ENCODE data around the gene NBEAL2. TPM values are rescaled to one million over a fixed set of nuclear protein-coding genes. Genes with fewer than 3 reads are reported as not detected.

Gene NBEAL2
- total RNA-seq, 2 donors from 2014 or later, result 25.8 to 53.5 TPM

GRCh38 chr3:46979958-46980497 is 562 bp downstream of the NBEAL2 start:
- Histone ChIP-seq H3K4me3 (peak overlapping the region; percentile 50 to 56), H3K9me3 (no peaks in the 10 kb centered on the region), H3K27ac (peak overlapping the region; percentile 70 to 90), H3K27me3 (replicated peaks; ENCODE audit: insufficient read depth) (no peaks in the 10 kb centered on the region), H3K4me1 (replicated peaks) (peaks cover 13% of the 10 kb centered on the region), H3K36me3 (no peaks in the 10 kb centered on the region)
- TF ChIP-seq POLR2A (IDR thresholded peaks at IDR 0.05) (no peak), POLR2AphosphoS5 (IDR thresholded peaks at IDR 0.05) (no peak)
- TF ChIP-seq, protein P1, sequence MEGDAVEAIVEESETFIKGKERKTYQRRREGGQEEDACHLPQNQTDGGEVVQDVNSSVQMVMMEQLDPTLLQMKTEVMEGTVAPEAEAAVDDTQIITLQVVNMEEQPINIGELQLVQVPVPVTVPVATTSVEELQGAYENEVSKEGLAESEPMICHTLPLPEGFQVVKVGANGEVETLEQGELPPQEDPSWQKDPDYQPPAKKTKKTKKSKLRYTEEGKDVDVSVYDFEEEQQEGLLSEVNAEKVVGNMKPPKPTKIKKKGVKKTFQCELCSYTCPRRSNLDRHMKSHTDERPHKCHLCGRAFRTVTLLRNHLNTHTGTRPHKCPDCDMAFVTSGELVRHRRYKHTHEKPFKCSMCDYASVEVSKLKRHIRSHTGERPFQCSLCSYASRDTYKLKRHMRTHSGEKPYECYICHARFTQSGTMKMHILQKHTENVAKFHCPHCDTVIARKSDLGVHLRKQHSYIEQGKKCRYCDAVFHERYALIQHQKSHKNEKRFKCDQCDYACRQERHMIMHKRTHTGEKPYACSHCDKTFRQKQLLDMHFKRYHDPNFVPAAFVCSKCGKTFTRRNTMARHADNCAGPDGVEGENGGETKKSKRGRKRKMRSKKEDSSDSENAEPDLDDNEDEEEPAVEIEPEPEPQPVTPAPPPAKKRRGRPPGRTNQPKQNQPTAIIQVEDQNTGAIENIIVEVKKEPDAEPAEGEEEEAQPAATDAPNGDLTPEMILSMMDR (IDR thresholded peaks at IDR 0.05), result no peak
- intact Hi-C loops (cut with DNase I), result loop anchor here (5.0 kb wide), 2 partner anchors 48 to 182 kb away; partner anchors contain the start of gene SETD2
- 0% methylated on average over 14 of the region's 40 CpGs for WGBS
- no peak for DNase-seq (ENCODE audit: low spot score)

DNA sequence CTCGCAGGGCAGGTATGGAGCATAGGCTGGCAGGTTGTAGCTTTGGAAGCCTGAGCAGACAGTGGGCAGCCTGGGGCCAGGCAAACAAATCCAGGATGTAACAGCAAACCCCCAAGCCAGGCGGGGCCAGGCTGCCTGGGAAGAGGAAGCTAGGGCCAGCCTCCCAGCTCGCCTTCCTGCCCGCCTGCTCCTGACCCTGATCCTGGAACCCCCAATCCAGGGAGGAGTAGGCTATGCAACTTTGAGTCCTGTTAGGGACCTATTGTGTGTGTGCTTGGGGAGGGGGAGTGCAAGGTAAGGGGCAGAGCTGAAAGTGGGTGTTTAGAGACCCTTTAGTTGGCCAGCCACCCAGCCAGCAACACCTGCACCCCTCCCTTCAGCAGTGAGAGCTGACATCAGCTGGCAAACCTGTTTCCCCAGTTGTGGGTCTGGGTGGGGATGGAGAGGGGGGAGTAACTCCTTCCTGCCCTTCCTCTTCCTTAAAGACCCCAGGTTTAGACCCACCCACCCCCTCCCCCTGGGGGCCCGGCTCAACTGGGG is 2.5 kb downstream of the NBEAL2 start:
- H3K9me3 ChIP-seq, result no peaks in the 10 kb centered on the region
- WGBS, result 35% methylated on average over 5 of the region's 5 CpGs
- H3K27ac ChIP-seq, result peak overlapping the region; percentile 70 to 90
- peak; percentile 73 for DNase-seq (ENCODE audit: low spot score)
- peaks cover 13% of the 10 kb centered on the region for H3K4me1 ChIP-seq (replicated peaks)
- no peaks in the 10 kb centered on the region for H3K36me3 ChIP-seq
- peak overlapping the region in 1 of 2 donors; percentile 22 for H3K4me3 ChIP-seq
- peak; percentile 65 for TF ChIP-seq POLR2AphosphoS5 (IDR thresholded peaks at IDR 0.05)
- TF ChIP-seq POLR2A (IDR thresholded peaks at IDR 0.05), result peak; percentile 53
- TF ChIP-seq, protein P1 (IDR thresholded peaks at IDR 0.05), result no peak
- intact Hi-C loops (cut with DNase I), result no loop called here
- H3K27me3 ChIP-seq (replicated peaks; ENCODE audit: insufficient read depth), result no peaks in the 10 kb centered on the region

DNA sequence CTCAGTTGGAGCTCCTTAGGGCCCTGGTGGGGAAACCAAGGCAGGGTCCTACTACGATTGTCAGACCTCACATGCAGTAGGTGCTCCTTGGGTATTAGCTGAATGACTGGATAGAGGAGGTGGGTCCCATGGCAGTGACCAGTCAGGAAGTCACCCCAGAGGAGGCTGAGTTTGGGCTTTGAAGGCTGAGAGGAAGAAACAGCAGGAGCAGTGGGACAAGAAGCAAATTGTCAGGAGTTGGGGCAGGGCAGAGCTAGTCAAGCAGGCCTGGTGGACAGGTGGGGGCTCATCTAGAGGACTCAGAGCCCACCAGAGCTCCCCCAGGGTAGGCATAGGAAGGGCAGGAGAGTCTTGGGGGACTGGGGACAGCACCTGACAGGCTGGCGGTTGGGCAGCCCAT is 3.1 kb downstream of the NBEAL2 start:
- 43% methylated on average over 2 of the region's 2 CpGs for WGBS
- Histone ChIP-seq H3K4me3 (no peak overlapping the region), H3K4me1 (replicated peaks) (peaks cover 13% of the 10 kb centered on the region), H3K9me3 (no peaks in the 10 kb centered on the region), H3K27ac (peak overlapping the region; percentile 70 to 90), H3K36me3 (no peaks in the 10 kb centered on the region), H3K27me3 (replicated peaks; ENCODE audit: insufficient read depth) (no peaks in the 10 kb centered on the region)
- TF ChIP-seq POLR2AphosphoS5 (IDR thresholded peaks at IDR 0.05), result no peak
- TF ChIP-seq, protein P1 (IDR thresholded peaks at IDR 0.05), result no peak
- TF ChIP-seq POLR2A (IDR thresholded peaks at IDR 0.05), result no peak
- DNase-seq (ENCODE audit: low spot score), result no peak
- intact Hi-C loops (cut with DNase I), result no loop called here

DNA sequence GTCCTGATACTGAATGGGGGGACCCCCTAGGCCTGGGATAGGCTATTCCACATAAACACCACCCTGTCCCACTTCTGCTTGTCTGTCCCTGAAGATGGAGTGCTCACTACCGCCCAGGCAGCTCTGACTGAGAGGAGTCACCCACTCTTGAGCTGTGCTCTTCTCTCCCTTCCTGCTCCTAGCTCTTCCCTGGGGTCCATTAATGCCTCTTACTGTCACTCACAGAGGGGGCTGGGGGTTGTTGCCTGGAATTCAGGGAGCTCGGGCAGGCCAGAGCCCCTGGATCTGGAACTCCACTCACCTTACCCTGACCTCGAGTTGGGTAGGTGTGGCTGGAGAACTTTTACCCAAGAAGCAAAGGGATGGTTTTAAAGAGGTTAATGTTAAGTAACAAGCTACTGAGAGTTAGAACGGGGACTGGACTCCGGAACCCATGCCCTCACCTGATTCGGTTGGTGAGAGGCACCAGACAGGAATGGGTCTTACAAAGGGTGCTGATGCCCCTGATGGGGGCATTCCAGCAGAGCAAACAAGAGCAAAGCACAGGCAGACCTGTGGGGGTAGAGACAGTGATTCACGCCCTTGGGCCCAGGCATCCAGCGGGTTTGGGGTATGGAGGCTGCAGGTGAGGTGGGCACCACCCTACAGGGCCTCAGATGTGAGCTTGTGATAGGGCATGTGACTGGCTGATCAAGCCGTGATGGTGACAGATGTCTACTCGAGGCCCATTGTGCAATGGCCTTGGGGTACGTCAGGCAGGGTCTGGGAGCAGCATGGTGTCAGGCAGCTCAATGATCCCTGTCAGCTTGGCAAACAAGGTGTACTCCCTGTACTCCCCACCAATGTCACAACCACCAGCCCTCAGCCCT is 5.4 kb downstream of the NBEAL2 start:
- WGBS, result 85% methylated on average over 11 of the region's 11 CpGs
- intact Hi-C loops (cut with DNase I), result no loop called here
- TF ChIP-seq POLR2AphosphoS5 (IDR thresholded peaks at IDR 0.05) (no peak), POLR2A (IDR thresholded peaks at IDR 0.05) (no peak)
- TF ChIP-seq, protein P1 (IDR thresholded peaks at IDR 0.05), result no peak

More for the DNA sequence above, 5.4 kb downstream of the NBEAL2 start:
- DNase-seq (ENCODE audit: low spot score), result no peak
- no peak overlapping the region for H3K4me3 ChIP-seq
- H3K9me3 ChIP-seq, result no peaks in the 10 kb centered on the region
- no peaks in the 10 kb centered on the region for H3K36me3 ChIP-seq
- no peak overlapping the region for H3K27ac ChIP-seq
- H3K4me1 ChIP-seq (replicated peaks), result peaks cover 13% of the 10 kb centered on the region
- no peaks in the 10 kb centered on the region for H3K27me3 ChIP-seq (replicated peaks; ENCODE audit: insufficient read depth)
